SK-N-SH treated with all-trans-retinoic acid at 6 μM for 48 hours (cell line): ENCODE measurements around the gene PPP2R3B.

Source experiments
- ARNTL ChIP-seq: fragments of 450-650 bp; formaldehyde crosslinking; IDR thresholded peaks from 2 replicates; pipeline ENCODE4 v1.5.0; 2020; ENCODE audit warnings: low read depth, mild to moderate bottlenecking, moderate library complexity, borderline replicate concordance
- GLIS3 ChIP-seq: fragments of 250-450 bp; sonication (Bioruptor Pico); IDR thresholded peaks from 2 replicates; pipeline ENCODE4 v1.5.0; 2020; ENCODE audit warnings: mild to moderate bottlenecking, moderate library complexity
- ISL1 ChIP-seq: fragments of 250-450 bp; sonication (Bioruptor Pico); IDR thresholded peaks from 2 replicates; pipeline ENCODE4 v2.1.2; 2022; ENCODE audit warnings: mild to moderate bottlenecking, moderate library complexity
- OSR1 ChIP-seq: fragments of 250-450 bp; sonication (Bioruptor Pico); IDR thresholded peaks from 2 replicates; pipeline ENCODE4 v1.8.0; 2022; ENCODE audit warnings: moderate library complexity, mild to moderate bottlenecking, inconsistent platforms
- ZC3H10 ChIP-seq: fragments of 250-450 bp; sonication (Bioruptor Pico); IDR thresholded peaks from 2 replicates; pipeline ENCODE4 v1.5.1; 2021; ENCODE audit warnings: mild to moderate bottlenecking, moderate library complexity
- ZFP3 ChIP-seq: fragments of 250-450 bp; sonication (Bioruptor Pico); IDR thresholded peaks from 2 replicates; pipeline ENCODE4 v1.5.0; 2020; ENCODE audit warnings: mild to moderate bottlenecking, moderate library complexity
- ZFP30 ChIP-seq: fragments of 450-650 bp; formaldehyde crosslinking; IDR thresholded peaks from 2 replicates; pipeline ENCODE4 v1.5.0; 2022; ENCODE audit warnings: mild to moderate bottlenecking, moderate library complexity
- TF ChIP-seq, protein P1 (sequence below): fragments of 250-450 bp; sonication (Bioruptor Pico); IDR thresholded peaks from 2 replicates; pipeline ENCODE4 v1.5.1; 2020; ENCODE audit warnings: low read depth, mild to moderate bottlenecking, moderate library complexity
- TF ChIP-seq, protein P2 (sequence below): fragments of 250-450 bp; sonication (Bioruptor Pico); IDR thresholded peaks from 2 replicates; pipeline ENCODE4 v1.8.0; 2020; ENCODE audit warnings: mild to moderate bottlenecking, moderate library complexity, borderline replicate concordance

DNA sequence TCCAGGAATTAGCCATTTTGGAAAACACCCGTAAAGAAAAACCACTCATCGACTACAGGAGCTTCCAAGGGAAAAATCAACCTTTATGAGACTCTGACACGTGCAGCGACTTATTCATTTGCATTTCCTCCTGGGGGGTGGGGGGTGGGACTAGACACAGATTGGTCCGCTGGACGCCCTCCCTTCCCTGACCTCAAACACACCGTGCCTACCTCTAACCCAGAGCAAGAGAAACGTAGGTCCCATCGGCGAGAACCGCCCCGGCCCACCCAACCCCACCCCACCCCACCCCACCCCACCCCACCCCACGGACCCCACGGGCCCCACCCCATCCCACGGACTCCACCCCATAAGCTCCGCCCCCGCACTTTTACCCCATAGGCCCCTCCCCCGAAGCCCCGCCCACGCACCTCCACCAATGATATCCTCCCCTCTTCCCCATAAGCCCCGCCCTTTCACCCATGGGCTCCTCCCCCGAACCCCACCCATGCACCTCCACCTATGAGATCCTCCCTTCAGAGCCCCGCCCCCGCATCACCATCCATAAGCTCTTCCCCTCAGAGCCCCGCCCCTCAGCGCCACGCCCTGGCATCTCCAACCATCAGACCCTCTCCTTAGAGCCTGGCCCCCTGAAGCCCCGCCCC lies 69.2 kb downstream of the PPP2R3B start:
- TF ChIP-seq, protein P1, sequence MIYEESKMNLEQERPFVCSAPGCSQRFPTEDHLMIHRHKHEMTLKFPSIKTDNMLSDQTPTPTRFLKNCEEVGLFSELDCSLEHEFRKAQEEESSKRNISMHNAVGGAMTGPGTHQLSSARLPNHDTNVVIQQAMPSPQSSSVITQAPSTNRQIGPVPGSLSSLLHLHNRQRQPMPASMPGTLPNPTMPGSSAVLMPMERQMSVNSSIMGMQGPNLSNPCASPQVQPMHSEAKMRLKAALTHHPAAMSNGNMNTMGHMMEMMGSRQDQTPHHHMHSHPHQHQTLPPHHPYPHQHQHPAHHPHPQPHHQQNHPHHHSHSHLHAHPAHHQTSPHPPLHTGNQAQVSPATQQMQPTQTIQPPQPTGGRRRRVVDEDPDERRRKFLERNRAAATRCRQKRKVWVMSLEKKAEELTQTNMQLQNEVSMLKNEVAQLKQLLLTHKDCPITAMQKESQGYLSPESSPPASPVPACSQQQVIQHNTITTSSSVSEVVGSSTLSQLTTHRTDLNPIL = no peak
- TF ChIP-seq ZFP30 = no peak
- TF ChIP-seq, protein P2, sequence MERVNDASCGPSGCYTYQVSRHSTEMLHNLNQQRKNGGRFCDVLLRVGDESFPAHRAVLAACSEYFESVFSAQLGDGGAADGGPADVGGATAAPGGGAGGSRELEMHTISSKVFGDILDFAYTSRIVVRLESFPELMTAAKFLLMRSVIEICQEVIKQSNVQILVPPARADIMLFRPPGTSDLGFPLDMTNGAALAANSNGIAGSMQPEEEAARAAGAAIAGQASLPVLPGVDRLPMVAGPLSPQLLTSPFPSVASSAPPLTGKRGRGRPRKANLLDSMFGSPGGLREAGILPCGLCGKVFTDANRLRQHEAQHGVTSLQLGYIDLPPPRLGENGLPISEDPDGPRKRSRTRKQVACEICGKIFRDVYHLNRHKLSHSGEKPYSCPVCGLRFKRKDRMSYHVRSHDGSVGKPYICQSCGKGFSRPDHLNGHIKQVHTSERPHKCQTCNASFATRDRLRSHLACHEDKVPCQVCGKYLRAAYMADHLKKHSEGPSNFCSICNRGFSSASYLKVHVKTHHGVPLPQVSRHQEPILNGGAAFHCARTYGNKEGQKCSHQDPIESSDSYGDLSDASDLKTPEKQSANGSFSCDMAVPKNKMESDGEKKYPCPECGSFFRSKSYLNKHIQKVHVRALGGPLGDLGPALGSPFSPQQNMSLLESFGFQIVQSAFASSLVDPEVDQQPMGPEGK (CRISPR knock-in tag) = no peak
- TF ChIP-seq ZFP3 (CRISPR knock-in tag) = no peak
- no peak for TF ChIP-seq ZC3H10 (CRISPR knock-in tag)
- TF ChIP-seq ARNTL (CRISPR knock-in tag) = no peak
- TF ChIP-seq OSR1 = no peak
- TF ChIP-seq ISL1 (CRISPR knock-in tag) = no peak
- no peak for TF ChIP-seq GLIS3
